ENCODE data around the gene CIROP.

Gene CIROP

DNA sequence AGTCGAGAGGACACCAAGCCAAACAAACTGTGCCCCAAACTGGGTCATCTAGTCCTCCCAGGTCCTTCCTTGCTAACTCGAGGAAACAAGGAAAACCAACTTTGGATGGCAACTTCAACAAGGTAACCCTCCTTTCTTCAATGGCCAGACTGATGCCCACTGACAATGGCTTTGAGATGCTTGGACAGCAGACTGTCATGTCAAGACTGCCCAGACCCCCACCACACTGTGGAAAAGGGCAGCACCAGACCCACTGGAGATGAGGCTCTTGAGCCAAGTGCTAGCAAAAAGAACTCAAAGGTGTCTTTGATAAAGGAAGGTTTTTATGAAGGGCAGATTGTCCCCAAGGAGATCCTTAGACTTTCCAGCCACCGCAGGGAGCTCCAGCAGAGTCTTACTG lies 38.4 kb downstream of the CIROP start:
- DNase-seq, result no peak

DNA sequence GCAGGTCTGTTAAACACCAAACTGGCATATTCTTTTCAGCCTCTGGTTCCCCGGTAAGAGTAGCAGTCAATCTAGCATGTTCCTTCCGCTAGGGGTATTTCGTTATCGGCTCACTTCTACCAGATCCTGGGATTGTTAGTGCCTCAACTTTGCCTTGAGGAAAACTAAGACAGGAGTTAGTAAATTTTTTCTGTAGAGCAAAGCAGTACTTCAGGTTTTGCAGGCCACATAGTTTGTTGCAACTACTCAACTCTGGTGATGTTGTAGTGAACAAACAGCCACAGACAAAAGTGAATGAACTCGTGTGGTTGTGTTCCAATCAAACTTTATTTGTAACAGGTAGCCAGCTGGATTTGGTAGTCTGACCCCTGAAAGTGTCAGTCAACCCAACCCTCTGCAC lies 41.2 kb downstream of the CIROP start:
- no peak for DNase-seq

DNA sequence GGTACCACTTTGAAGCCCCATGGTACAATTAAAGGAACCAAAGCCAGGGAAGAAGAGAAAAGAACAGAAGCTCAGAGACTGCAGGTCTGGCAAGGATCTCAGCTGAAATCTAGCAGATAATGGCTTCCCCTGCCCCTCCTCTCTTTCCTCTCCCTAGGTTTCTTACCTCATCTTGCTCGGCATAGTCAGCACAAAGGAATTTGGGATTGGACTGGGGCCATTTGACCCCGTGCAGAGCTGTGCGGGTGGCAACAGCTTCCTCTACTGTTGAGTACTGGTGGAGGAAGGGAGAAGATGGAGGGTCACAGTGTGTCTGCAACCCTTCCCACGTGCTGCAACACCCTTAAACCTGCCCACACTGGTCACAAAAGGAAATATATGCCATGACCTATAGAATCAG lies 42.8 kb downstream of the CIROP start:
- no peak for DNase-seq

DNA sequence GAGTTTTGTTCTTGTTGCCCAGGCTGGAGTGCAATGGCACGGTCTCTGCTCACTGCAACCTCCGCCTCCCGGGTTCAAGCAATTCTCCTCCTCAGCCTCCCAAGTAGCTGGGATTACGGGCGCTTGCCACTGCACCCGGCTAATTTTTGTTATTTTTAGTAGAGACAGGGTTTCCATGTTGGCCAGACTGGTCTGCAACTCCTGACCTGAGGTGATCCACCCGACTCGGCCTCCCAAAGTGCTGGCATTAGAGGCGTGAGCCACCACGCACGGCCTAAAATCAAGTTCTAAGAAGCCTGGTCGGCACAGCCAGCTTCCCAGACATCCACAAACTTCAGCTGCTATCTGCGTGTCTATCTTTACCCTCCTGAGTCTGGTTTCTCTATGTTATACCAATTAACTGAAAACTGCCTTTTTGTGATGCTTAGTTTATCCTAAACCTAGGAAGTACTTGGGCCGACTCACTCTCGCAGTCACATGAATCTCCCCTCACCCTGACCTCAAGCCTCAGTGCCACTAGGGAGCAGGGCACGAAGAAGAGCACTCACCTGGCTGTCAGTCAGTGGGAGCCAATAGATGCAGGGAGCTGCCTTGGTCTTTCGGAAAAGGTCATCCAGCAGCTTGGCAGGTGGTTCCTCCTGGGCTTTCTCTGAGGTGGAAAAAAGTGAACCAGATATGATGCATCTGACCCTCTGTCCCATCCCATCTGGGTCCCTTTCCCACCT lies 44.1 kb downstream of the CIROP start:
- DNase-seq, result no peak

DNA sequence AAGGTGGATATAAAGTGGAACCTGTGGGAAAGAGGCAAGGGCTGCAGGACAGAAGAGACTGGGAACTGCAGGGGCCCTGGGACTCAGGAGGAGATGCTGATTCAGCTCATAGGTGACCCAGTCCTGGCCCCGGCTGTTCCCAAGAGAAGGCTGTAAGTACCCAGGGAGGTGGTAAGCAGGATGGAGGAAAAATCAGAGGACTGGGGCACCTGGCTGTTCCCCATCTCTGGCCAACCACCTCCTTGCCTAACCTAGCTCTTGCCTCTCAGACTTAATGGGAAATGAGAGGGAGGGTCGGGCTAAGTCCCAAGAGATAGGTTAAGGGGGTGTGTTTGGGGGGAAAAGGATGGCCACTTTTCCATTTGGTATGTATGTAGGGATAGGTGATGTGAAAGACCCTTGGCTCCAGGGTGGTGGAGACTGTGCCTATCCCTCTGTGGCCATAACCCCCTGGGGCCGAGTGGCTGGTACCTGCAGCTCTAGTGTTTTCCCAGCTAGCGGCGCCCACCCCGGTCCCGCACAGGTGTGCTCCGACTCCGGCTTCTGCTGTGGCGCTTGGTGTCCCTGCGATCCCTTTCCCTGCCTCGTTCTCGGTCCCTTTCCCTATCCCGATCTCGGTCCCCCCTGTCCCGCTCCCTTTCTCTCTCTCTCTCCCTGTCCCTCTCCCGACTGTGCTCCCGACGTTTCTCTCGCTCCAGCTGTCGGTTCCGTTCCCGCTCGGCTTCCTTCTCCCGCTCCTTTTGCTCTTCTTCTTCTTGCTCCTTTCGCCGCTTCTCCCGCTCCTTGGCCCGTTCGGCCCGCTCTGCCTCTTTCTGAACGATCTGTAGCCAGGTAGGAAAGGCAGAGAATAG lies 45.9 kb downstream of the CIROP start:
- DNase-seq, result no peak

DNA sequence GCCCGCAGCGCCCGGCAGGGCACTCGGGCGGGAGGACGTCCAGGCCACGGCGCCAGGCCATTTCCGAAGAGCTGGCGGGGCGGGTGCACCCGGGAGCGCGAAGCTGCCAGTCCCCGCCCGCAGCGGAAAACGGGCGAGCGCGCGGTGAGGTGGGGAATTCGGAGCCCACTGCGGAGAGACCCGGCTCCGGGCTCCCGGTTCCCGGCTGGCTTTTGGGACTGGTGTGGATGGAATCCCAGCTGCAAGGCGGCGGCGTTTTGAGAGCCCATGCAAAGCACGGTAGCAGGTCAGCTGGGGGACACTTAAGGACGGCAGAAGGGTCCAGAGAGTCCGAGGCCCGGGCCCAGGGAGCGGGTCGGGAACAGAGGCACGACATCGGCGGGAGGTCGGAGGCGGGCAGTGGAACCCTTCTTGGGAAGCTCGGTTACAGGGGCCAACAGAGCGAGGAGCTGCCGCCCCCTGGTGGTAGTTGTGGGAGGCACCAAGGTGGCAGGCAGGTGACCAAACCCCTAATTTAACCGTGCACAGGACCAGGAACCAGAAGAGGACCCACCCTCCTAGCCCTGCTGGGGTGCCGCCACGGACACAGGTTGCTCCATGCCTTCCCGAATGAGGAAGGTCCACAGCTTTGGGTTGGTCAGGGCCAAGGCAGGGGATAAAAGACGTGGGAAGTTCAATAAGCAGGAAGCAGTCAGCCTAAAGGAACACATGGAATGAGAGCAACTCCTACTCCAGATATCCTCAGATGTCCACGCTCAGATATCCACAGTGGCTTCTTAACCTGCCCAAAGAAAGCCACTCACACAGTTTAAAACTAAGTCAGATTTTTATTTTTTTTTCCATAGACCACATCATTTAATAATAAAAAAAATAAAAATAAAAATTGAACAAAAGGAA lies 46.8 kb downstream of the CIROP start:
- no peak for DNase-seq

DNA sequence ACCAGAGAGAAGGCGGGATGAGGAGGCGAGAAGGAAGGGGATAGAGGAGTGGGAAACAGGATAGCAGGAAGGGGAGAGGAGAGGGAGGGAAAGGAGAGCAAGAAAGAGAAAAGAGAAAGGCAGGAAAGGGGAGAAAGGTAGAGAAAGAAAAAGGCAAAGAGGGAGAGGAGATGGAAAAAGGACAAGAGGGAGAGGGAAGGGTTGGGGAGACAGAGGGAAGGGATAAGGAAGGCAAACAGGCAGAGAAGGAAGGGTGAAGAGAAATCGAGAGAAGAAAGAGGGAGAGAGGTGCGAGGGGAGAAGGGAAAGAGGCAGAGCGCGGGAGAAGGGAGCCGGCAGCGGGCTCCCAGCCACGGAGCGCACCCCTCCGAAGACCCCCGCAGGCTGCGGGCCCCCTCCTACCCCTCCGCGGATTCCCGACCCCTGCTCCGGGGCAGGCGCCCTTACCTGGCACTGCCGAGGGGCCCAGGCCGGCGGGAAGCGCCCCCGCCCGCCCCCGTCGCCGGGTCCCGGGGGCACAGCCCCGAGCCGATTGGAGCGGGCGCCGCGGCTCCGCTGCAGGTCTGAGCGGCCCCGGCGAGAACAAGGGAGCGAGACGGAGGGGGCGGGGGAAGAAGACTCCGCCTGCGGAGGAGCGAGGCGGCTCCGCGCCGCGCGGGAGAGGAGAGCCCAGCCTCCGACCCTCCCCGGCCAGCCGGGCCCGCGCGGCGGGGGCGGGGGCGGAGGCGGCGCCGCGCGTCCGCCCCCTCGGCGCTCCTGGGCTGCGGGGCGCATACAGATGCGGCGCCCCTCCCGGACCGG lies 47.6 kb downstream of the CIROP start, which contains the start of gene CDH24:
Gene CDH24, minus strand, starts transcription at position 565 of the 801 bp plus-strand sequence. CDS start 1,787 bp downstream, outside the sequence.
- DNase-seq, result no peak

DNA sequence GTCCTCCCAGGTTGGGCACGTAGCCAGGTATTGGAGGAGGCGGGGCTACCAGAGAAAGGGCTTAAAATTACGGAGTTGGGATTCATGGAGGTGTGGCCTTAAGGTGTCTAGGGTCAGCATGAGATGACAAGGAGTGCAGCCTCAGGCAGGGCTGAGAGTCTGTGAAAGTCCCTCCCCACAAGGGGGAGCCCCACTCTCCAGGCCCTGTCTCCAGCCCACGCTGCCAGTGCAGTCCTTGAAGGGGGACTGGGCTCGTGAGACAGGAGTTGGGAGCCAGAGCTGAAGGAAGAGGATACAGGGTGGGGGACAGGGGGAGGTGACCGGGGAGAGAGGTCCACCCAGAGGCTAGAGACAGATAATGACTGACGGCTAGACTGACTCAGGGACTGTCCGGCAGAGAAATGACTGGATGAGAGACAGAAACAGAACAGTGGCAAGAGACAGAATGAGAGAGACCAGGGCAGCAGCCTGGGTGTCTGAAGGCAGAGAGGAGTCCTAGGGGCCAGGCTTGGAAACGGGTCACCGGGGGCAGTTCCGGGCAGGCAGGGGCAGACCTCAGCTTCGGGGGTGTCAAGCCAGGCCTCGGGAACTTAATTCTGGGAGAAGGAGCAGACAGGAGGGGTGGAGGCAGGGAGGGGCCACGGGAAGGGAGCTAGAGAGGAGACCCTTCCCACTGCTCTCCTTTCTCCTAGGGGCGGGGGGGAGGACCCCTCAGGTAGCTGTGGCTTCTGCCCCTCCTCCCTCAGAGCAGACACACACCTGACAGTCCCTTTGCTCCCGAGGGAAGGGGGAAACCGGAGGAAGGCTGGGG lies 48.4 kb downstream of the CIROP start:
- no peak for DNase-seq

DNA sequence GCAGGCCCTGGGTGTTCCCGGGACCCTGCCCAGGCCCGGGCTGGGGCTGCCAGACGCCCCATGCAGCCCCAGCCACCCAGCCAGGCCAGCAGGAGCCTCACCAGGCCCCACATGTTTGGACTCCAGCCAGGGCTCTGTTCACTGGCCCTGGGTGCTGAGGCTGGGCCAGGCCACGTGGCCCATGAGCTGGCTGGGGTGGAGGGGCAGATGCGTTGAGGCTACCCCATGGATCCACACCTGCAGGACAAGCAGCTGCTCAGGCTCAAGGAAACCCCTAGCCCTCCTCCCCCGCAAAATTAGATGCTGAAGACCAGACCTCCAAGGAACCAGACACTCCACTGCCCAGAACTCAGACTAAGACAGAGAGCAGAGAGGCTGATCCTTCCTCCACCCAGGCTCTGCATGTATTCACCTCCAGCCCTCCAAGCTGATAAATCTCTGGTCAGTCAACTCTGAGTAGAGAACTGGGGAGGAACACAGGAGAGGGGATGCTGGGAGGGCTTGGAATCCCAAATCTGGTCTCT lies 49.1 kb downstream of the CIROP start:
- no peak for DNase-seq

DNA sequence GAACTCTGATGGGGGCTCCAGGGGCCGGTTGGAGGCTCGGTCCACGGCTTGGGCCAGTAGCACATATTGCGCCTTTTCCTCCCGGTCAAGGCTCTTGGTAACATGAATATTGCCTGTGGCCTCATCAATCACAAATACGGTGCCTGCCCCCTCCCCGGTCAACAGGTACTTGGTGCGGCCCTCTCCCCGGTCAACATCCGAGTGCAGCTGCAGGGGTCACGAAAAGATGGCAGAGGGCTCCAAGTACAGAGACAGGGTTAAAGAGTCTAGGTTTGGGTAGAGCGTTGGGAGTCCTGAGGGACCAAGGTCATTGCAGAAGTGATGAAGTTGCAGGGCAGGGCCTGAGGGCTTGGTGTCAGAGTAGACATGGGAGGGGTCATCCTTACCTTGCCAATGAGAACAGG lies 49.6 kb downstream of the CIROP start:
- no peak for DNase-seq

DNA sequence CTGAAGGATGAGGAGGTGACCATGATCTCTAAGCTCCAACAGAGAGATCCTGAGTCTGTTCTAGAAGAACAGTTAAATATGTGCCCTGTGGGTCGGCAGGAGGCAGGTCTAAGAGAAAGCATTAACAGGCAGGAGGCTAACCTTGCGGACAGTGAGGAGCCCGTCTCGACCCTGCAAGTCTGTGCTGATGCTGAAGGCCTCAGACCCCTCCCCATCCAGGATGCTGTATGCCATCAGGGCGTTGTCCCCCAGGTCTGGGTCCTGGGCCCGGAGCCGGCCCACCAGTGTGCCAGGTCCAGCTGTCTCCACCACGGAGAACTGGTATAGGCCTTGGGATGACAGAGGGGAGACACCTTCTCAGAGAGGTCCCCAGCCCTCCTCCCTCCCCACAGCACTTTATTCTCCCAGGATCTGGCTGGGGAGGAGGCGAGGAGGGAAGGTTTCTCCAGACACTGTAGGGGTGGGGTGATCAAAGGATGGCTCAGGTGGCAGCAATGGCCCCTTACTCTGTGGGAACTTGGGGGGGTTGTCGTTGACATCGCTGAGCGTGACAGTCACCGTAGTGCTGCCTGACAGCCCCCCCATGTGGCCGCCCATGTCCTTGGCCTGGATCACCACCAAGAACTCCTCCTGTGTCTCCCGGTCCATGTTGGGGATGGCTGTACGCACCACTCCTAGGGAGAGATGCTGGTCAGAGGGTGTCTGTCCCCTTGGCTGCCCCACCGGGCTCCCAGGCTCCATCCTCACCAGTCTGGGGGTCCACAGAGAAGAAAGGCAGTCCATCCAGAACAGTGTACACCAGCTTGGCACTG lies 50.6 kb downstream of the CIROP start:
- no peak for DNase-seq

DNA sequence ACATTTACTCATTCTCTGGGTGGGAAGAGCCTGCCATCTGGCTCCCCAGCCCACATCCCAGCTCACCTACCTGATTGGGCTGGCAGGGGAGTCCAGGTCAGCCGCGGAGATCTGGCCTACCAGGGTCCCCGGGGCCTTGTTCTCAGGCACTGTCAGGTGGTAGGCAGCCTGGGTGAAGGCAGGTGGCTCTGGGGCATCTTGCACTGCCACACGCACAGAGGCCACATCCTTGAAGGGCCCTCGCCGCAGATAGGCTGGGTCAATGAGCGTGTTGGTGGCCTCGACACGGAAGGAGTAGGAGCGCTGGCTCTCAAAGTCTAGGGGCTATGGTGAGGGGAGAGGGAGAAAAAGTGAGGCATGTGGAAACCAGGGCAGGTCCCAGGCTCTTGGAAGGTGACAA lies 51.4 kb downstream of the CIROP start:
- DNase-seq, result no peak

DNA sequence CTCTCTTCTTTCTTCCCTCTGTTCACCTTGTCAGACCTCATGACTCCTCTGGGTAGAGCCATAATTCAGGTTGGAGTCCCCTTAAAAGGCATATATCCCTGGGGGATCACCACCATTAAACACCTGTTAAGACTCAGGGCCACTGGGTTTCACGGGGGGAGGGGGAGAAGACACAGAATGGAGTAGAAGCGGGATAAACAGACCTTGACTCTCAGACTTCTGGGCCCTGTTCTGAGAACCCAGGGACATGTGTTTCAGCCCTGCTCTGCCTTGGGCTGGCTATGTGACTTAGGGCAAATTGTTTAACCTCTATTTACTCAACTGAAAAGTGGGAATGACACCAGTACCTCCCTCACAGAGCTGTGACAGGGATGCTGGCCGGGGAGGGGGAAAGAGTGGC lies 52.1 kb downstream of the CIROP start:
- no peak for DNase-seq

DNA sequence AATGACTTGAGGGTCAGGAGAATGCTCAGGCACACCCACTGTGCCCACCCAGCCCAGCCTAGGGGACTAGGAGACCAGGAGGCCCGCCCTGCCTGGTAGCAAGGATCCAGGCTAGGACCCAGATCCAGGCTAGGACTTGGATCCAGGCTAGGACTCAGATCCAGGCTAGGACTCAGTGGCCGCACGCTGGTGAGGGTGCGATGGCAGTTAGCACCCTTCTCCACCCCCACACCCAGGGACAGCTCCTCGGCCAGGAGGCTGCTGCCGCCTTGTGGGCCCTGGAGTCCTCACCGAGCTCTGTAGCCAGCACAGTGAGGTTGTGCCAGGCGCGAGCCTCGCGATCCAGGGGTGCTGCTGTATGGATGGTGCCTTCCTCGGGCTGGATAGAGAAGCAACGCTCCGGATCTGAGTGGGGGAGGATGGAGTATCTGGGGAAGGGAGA lies 52.6 kb downstream of the CIROP start:
- no peak for DNase-seq

DNA sequence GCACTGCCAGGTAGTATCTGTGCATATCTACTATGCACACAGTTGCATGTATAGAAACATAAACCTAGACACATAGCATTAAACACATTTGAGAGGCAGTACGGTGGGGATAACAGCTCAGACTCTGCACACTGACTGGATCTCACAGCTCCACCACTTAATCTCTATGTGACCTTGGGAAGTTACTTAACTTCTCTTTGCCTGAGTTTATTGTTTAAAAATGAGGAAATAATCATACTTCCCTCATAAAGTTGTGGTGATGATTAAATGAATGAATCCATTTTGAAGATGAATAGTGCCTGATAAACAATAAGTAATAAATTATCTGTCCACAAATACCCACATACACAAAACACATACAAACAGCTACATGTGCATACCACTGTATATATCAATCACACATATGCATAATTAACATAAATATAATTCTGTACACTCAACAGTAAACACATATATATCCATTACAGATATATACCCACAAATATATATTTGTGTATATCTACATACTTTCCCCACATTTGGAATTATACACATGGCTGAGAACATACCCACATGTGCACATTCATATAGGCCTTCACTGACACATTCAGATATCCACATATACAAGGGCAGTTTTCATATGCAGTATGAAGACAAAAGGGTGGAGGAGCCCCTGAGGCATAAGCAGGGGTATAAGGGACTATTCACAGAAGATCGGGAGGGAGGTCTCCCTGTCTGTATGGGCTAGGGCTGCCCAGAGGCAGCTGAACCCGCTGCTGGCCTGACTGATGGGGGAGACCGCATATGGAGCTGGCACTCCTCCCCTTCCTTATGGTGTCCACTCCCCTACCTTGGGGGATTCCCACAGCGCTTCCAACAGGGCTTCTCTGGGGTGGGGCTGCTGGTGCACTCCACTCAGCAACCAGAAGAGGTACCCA lies 53.4 kb downstream of the CIROP start:
- DNase-seq, result no peak

Measured in NCI-H1436 (cell line).